GM18499 (cell line): ENCODE data around the gene FGD3.

Source experiments
- ATAC-seq: cut with Tn5 transposase; IDR thresholded peaks from one replicate; pipeline ENCODE4 v1.9.1; 2021; ENCODE audit warnings: moderate number of reproducible peaks; ENCODE audit not compliant: insufficient read depth, unreplicated experiment

Gene FGD3

GRCh38 chr9:93048566-93049448, 101.5 kb downstream of the FGD3 start:
- ATAC-seq: no peak

- ATAC-seq: no peak
These were observed 102.2 kb downstream of the FGD3 start for GRCh38 chr9:93049491-93049890.

- ATAC-seq: no peak
These were observed 102.9 kb downstream of the FGD3 start for GRCh38 chr9:93050231-93050630.

GRCh38 chr9:93051680-93052089, 104.4 kb downstream of the FGD3 start:
- no peak for ATAC-seq

- no peak for ATAC-seq
These were observed 105.6 kb downstream of the FGD3 start for GRCh38 chr9:93052791-93053540.

- ATAC-seq: no peak
These were observed 106.5 kb downstream of the FGD3 start for GRCh38 chr9:93053781-93054331.

- ATAC-seq: no peak
These were observed 107.7 kb downstream of the FGD3 start for GRCh38 chr9:93054758-93055704.

GRCh38 chr9:93057042-93057702, 109.8 kb downstream of the FGD3 start:
- no peak for ATAC-seq

DNA sequence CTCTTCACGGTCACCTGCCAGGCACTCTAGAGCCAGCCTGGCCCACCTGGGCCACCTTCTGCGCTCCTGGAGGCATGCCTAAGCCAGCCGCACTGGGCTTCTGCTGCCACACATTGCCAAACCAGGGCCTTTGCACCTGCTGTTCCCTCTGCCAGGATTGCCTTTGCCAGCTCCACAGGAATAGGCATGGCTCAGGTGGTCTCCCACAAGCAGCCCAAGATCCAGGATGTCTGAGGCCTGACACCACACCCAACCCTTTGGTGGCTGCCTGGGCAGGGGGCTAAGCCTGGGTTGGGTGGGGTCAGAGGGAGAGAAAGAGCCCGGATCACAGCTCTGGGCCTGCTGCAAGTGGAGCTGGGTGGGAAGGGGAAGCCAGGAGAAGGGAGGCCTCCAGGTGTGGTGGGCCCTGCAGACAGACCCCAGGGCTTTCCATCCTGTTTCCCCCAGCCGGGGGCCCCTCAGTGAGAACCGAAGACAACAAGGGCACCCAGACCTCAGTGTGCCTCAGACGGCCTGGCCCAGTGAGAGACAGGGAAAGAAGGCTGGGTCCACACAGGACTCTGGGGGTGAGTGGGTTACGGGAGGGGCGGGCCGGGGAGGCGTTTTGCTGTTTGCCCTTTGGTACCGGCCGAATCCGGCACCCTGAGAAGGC, 110.5 kb downstream of the FGD3 start:
- ATAC-seq: no peak

DNA sequence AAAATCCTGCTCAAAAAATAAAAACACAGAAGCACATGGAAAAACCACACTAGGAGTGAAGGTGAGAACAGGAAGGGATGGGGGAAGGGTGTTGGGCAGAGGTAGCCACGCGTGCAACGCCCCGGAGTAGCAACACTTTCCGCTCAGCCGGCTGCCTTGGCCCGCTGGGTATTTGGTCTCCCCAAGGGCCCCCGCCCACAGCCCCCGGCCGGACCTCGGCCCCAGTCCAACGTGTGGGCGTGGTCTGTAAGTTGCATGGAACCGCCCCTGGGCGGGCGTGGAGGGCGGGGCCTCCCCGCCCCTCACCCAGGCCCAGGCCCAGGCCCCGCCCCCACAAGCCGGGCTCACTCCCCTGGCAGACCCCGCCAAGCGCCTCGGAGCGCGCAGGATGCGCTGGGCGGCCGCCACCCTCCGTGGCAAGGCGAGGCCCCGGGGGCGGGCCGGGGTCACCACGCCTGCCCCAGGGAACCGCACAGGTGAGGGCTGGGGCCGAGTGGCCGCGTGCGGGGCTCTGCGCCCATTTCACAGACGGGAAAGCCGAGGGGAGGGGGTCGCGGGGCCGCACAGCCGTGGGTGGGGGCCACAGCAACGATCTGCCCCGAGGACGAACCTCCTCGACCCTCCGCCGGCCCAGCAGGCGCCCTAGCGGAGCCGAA, 111.2 kb downstream of the FGD3 start, which contains the start of gene SUSD3:
Gene SUSD3, plus strand, starts transcription at position 347 of the 656 bp plus-strand sequence. Its CDS starts 42 bp downstream, at position 389.
- ATAC-seq: no peak

DNA sequence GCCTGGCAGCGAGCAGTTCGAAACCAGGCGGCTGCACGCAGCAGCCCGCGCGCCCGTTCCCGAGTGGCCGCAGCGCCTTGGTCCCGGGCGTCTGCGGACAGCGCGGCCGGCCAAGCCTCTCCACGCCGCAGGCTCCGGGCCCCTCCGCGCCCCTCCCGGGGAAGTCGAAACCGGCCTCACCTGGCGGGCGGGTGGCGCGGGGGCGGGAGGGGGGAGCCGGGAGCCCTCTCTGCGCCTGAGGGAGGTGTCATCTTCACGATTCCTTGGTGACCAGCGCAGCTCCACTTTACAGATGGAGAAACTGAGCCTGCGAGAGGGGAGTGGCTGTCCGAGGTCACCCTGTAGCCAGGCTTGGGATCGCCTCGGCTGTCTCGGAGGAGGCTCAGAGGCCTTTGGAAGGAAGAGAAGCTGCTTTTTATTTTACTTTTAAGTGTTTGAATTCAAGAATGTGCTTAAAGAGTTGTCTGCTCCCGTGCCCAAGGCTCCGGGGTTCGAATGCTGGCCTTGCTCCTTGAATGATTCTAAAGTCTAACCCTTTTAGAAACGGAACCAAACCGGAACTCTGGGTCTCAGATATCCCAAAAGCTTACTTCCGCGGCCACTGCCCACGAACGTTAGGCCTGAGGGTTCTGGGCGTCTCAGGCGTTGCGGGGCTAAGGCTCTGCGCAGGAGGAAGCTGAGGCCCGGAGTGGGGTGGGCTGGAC, 111.8 kb downstream of the FGD3 start:
- ATAC-seq: no peak

DNA sequence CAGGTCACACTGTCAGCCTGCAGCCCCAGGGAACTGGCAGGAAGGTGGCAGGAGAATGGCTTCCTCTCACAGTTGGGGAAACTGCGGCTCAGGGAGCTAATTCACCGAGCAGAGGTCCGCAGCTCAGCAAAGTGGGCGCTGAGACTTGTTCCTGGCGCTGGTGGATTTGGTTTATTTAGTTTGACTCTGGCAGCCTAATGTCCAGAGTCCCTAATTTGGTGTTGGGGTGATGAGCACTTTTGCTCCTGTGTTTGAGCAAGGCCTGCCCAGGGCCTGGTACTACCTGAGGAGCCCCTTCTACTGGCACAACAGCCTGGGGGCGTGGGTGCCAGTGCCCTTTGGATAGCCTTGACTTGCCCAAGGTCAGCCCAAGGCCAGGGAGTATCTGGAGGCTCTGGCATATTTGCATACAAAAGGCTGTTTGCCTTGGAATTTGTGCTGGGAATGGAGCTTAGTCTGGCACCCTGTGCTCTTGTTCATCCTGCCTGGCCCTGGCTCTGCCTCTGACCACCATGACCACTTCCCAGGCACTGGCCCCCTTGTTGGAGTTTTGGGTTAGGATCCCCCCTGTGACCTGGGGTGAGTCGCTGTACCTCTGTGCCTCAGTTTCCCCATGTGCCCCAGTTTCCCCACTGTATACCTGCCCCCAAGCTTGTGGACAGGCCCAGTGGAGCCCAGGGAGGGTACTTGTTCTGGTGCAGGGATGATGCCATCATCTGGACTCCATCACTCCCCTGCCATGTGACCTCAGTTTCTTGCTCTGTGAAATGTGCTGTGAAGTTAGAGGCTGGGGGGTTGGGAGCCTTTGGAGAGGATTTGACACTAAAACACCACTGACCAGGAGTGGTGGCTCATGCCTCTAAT, 112.6 kb downstream of the FGD3 start:
- no peak for ATAC-seq

DNA sequence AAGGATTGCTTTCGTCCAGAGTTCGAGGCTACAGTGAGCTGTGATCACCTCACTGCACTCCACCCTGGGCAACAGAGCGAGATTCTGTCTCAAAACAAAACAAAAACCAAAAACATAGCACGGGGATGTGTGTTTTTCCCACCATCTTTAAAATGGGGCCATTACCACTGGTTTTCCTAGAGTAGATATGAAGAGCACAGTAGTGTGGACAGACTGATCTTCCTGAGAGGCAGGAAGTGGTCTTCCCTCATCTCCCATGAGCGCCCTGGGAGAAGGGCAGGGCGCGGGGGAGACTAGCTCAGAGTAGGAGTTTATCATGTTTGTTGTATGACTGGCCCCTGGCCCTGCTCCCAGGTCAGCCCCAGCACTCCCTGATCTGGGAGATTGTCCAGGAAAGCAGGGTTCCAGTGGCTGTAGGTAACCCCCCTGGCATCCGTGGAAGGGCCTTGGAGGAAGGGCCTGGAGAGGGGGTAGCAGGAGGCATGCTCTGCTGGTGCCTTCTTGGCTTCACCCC, 113.5 kb downstream of the FGD3 start:
- ATAC-seq: no peak

GRCh38 chr9:93061260-93061751, 114.0 kb downstream of the FGD3 start:
- ATAC-seq: no peak

DNA sequence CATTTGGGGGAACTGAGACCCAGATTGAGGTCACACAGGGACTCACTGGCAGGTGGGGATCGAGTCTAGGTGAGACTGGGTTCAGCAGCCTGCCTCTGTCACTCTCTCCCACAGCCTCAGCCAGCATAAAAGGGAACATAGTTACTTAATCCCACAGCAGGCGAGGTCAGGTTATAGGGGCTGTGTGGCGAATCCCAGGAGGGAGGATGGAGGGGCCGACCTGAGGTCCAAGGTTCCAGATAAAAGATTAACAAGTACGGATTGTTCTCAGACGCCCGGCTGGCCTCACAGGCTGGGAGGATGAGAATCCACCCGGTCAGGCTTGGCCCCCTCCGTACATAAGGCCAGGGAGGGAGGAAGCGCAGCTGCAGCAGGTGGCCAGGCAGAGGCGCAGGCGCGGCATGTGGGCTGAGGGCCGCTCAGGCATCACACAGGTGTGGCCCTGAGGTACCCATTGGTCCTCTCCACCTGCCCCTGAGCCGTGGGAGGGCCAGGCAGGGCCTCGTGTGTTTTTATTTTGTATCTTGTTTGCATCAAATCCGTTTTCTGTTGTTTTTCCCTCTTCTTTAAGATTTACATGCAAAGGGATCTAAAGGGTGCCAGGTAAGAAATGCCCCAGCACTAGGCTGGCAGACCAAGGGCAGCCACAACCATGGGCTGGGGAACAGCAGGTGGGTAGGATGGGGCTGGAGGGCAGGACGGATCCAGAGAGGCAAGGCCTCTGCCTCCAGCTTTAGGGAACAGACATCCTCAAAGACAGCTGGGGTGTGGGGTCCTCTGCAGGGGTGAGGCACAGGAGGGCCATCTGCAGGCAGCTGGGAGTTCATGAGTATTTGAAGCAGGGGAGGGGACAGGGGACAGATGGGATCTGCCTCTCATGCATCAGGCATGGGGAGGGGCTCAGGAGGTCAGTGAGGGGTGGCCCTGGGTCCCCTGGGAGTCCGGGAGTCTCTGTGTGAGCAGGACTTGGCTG, 114.8 kb downstream of the FGD3 start:
- ATAC-seq: no peak
